Hematopoietic multipotent progenitor cell treated with erythropoietin and hydrocortisone succinate and interleukin-3 and kit ligand, for 15 days (in vitro differentiated cells): ENCODE measurements around the gene KRT8.
A peak's percentile ranks its signal among the peaks of the same experiment; 100 is the strongest.
"Not testable (repeated sequence)": the region's sequence is repeated elsewhere in the genome, so short reads cannot be mapped to it uniquely, and the experiment has no call there.

Experiments used
- DNase-seq: peaks from one replicate; pipeline ENCODE4 v3.0.0-alpha.2; 2015; ENCODE audit warnings: low spot score

KRT8 gene

GRCh38 chr12:52874573-52875435 is 30.1 kb downstream of the KRT8 start:
- no peak for DNase-seq

GRCh38 chr12:52873832-52874572 is 30.9 kb downstream of the KRT8 start:
- peak; percentile 92 for DNase-seq

GRCh38 chr12:52873513-52873831 is 31.4 kb downstream of the KRT8 start:
- no peak for DNase-seq

GRCh38 chr12:52872644-52873389 is 32.1 kb downstream of the KRT8 start:
- no peak for DNase-seq

GRCh38 chr12:52871291-52872039 is 33.4 kb downstream of the KRT8 start:
- DNase-seq, result peak; percentile 73

- DNase-seq, result peak; percentile 84
Observed at GRCh38 chr12:52870361-52871290, 34.2 kb downstream of the KRT8 start.

- DNase-seq, result peak; percentile 24
Observed at GRCh38 chr12:52867642-52868041, 37.2 kb downstream of the KRT8 start.

GRCh38 chr12:52867152-52867551 is 37.7 kb downstream of the KRT8 start:
- no peak for DNase-seq

- peak; percentile 60 for DNase-seq
Observed at GRCh38 chr12:52865090-52865944, 39.6 kb downstream of the KRT8 start.

GRCh38 chr12:52862023-52862422 is 42.9 kb downstream of the KRT8 start:
- no peak for DNase-seq

GRCh38 chr12:52861511-52861910 is 43.4 kb downstream of the KRT8 start:
- DNase-seq, result no peak

GRCh38 chr12:52860102-52860823 is 44.6 kb downstream of the KRT8 start:
- DNase-seq, result no peak

- no peak for DNase-seq
Observed at GRCh38 chr12:52857500-52857899, 47.4 kb downstream of the KRT8 start.

- DNase-seq, result no peak
Observed at GRCh38 chr12:52856787-52857186, 48.1 kb downstream of the KRT8 start.

- DNase-seq, result not testable (repeated sequence)
Observed at GRCh38 chr12:52856077-52856476, 48.8 kb downstream of the KRT8 start.

GRCh38 chr12:52851787-52852186 is 53.1 kb downstream of the KRT8 start:
- no peak for DNase-seq

GRCh38 chr12:52850681-52851080 is 54.2 kb downstream of the KRT8 start:
- no peak for DNase-seq

GRCh38 chr12:52849511-52849910 is 55.4 kb downstream of the KRT8 start:
- no peak for DNase-seq

- no peak for DNase-seq
Observed at GRCh38 chr12:52848661-52849255, 56.1 kb downstream of the KRT8 start, which contains the start of gene KRT78. TSS of gene KRT78 (minus strand) at chr12:52848994. CDS start at chr12:52848930, 64 bp downstream.
